C4-2B (cell line): ENCODE data around the gene TGM1.

Experiments used
- ZFX ChIP-seq: fragments of 450-650 bp; IDR thresholded peaks from 2 replicates; pipeline ENCODE4 v1.6.1; 2017
- TF ChIP-seq, protein P1 (sequence below): fragments of 450-650 bp; conservative IDR thresholded peaks from 2 replicates; pipeline ENCODE4 v1.5.1; 2017; ENCODE audit warnings: mild to moderate bottlenecking

DNA sequence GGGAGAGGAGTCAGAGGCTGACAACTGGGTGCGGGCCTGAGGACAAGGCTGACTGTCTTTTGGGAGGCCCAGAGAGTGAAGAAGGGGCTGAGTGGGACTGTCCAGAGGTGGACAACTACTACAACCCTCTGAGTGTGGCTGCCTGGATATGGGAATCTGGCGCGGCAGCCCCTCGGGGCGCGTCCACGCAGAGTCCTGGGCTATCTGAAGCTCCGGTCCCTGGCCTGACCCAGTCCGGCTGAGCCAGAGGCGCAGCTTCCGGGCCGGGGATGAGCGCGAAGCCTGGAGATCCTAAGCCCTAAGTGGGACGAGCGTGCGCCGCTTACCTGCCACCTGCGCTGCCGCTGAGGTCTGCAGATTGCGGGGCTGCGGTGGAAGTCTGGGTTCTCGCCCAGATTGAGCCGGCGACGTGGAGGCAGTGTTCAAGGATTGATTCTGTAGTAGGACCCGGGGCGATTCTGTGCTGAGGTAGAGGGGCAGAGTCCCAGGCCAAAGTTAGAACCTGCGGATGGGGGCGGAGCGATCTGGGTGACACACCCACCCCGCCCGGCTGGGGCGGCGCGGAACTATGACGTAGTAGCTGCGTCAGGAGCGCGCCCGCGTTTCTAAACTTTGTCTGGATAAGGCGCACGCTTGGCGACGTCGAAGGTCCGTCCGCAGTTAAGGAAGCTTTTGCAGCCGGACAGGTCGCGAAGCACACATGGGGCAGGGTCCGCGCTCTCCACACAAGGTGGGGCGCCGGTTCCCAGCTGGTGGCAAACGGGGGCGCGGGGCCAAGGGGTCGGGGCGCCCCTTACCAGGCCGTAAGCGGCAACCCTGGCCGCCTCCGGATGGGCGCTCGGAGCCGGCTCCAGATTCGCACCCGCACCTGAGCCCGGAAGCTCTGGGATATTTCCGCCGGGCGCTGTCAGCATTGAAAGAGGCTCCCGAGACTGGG lies 36.5 kb upstream of the TGM1 start, which contains the start of the genes DHRS1 and NOP9:
- TF ChIP-seq, protein P1, sequence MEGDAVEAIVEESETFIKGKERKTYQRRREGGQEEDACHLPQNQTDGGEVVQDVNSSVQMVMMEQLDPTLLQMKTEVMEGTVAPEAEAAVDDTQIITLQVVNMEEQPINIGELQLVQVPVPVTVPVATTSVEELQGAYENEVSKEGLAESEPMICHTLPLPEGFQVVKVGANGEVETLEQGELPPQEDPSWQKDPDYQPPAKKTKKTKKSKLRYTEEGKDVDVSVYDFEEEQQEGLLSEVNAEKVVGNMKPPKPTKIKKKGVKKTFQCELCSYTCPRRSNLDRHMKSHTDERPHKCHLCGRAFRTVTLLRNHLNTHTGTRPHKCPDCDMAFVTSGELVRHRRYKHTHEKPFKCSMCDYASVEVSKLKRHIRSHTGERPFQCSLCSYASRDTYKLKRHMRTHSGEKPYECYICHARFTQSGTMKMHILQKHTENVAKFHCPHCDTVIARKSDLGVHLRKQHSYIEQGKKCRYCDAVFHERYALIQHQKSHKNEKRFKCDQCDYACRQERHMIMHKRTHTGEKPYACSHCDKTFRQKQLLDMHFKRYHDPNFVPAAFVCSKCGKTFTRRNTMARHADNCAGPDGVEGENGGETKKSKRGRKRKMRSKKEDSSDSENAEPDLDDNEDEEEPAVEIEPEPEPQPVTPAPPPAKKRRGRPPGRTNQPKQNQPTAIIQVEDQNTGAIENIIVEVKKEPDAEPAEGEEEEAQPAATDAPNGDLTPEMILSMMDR = no peak
- peak; percentile 61; the same call in 1 of the 2 replicates for TF ChIP-seq ZFX
